GM12878 (cell line): ENCODE data around the gene LRP1.

ENCODE experiments used
- ATF7 ChIP-seq: fragments of 450-650 bp; IDR thresholded peaks from 2 replicates; pipeline ENCODE4 v1.6.1; 2016; ENCODE audit warnings: low read depth, mild to moderate bottlenecking
- BCL11A ChIP-seq: IDR thresholded peaks from 2 replicates; pipeline ENCODE4 v1.6.1; 2011; ENCODE audit warnings: low read depth, low read length
- CREB1 ChIP-seq: IDR thresholded peaks from 2 replicates; pipeline ENCODE4 v1.6.1; 2012; ENCODE audit warnings: low read depth, mild to moderate bottlenecking, inconsistent platforms
- CTCF ChIP-seq, 3 experiments: IDR thresholded peaks in 2 of 3; conservative IDR thresholded peaks in 1 of 3; 2 replicates each; pipeline ENCODE4 v1.5.1; 2011; ENCODE audit warnings: low read depth in 3 of 3, low read length in 3 of 3, mild to moderate bottlenecking in 3 of 3, control low read depth in 2 of 3, moderate library complexity in 2 of 3, inconsistent platforms in 1 of 3, mixed read lengths in 1 of 3; ENCODE audit not compliant: control insufficient read depth in 2 of 3, insufficient read depth in 1 of 3; ENCODE audit errors: extremely low read depth in 1 of 3
- E2F4 ChIP-seq: IDR thresholded peaks from 2 replicates; pipeline ENCODE4 v1.6.1; 2012; ENCODE audit warnings: low read depth, low read length, improper control_type of control experiment
- EP300 ChIP-seq, 2 experiments: fragments of 150-350 bp in 1 of 2; IDR thresholded peaks; 2 replicates each; pipeline ENCODE4 v1.6.1; 2011 to 2012; ENCODE audit warnings: low read depth in 2 of 2, low read length in 2 of 2, borderline replicate concordance in 1 of 2, improper control_type of control experiment in 1 of 2, inconsistent platforms in 1 of 2; ENCODE audit not compliant: control insufficient read depth in 1 of 2
- GABPA ChIP-seq: IDR thresholded peaks from 2 replicates; pipeline ENCODE4 v1.6.1; 2014; ENCODE audit warnings: antibody characterized with exemption, low read depth, mild to moderate bottlenecking, inconsistent platforms
- NR2C1 ChIP-seq: fragments of 450-650 bp; IDR thresholded peaks from 2 replicates; pipeline ENCODE4 v1.6.1; 2017; ENCODE audit warnings: antibody characterized with exemption, mild to moderate bottlenecking, moderate library complexity
- POLR2AphosphoS5 ChIP-seq: IDR thresholded peaks from 2 replicates; pipeline ENCODE4 v1.6.1; 2011; ENCODE audit warnings: mild to moderate bottlenecking, low read length, inconsistent platforms
- SIN3A ChIP-seq: IDR thresholded peaks from 2 replicates; pipeline ENCODE4 v1.6.1; 2012; ENCODE audit warnings: low read depth, low read length, improper control_type of control experiment

- no peak for TF ChIP-seq BCL11A
- no peak for TF ChIP-seq CREB1
- no peak for TF ChIP-seq SIN3A
- TF ChIP-seq CTCF (IDR thresholded peaks at IDR 0.05 in 2 of 3, conservative IDR thresholded peaks at IDR 0.05 in 1 of 3; ENCODE audit: control insufficient read depth in 2 of 3, extremely low read depth in 1 of 3, insufficient read depth in 1 of 3, low read depth in 3 of 3, low read length in 3 of 3): peak; percentile 45 to 47 (median 45); a peak in 5 of 6 replicates
- no peak for TF ChIP-seq POLR2AphosphoS5
- TF ChIP-seq NR2C1: no peak
- no peak for TF ChIP-seq ATF7
- no peak for TF ChIP-seq E2F4
- no peak for TF ChIP-seq GABPA
- no peak for TF ChIP-seq EP300 (IDR thresholded peaks at IDR 0.05; ENCODE audit: borderline replicate concordance in 1 of 2, control insufficient read depth in 1 of 2, low read depth in 2 of 2, low read length in 2 of 2)
Measured at GRCh38 chr12:57224973-57225679, 96.8 kb downstream of the LRP1 start.
